Neural crest cell (in vitro differentiated cells): ENCODE data around the gene GRAMD1A. TPM values are rescaled to one million over a fixed set of nuclear protein-coding genes. Genes with fewer than 3 reads are reported as not detected.
A peak's percentile ranks its signal among the peaks of the same experiment; 100 is the strongest.

Source experiments
- DNase-seq: peaks from one replicate; pipeline ENCODE4 v3.0.0; 2021; ENCODE audit warnings: low read depth, mixed read lengths, low spot score
- H3K27ac Mint-ChIP-seq: one replicate; pipeline ENCODE4 v1.8.0; 2021; ENCODE audit warnings: mild to moderate bottlenecking, mixed read lengths; ENCODE audit not compliant: unreplicated experiment
- H3K27me3 Mint-ChIP-seq: 2 replicates; pipeline ENCODE4 v1.8.0; 2021; ENCODE audit warnings: low read depth, mild to moderate bottlenecking, mixed read lengths
- H3K36me3 Mint-ChIP-seq: 2 replicates; pipeline ENCODE4 v1.8.0; 2021; ENCODE audit warnings: low read depth, mild to moderate bottlenecking, mixed read lengths
- H3K4me1 Mint-ChIP-seq: 2 replicates; pipeline ENCODE4 v1.8.0; 2021; ENCODE audit warnings: mixed read lengths
- H3K4me3 Mint-ChIP-seq: one replicate; pipeline ENCODE4 v1.8.0; 2021; ENCODE audit warnings: mild to moderate bottlenecking, mixed read lengths
- H3K9me3 Mint-ChIP-seq: 2 replicates; pipeline ENCODE4 v1.8.0; 2021; ENCODE audit warnings: mixed read lengths
- long read RNA-seq: library from polyadenylated mRNA; unstranded; transcript quantifications from one replicate; pipeline ENCODE4 v2.0.0, GENCODE V29; 2020
- total RNA-seq: library from RNA; stranded (reverse); gene quantifications from 2 replicates; pipeline ENCODE4 v1.2.1, GENCODE V29; 2021
- TF ChIP-seq, protein P1 (sequence below): fragments of 200-600 bp; sonication (generic); conservative IDR thresholded peaks from 2 replicates; pipeline ENCODE4 v1.5.0; 2021; ENCODE audit warnings: antibody characterized with exemption, mild to moderate bottlenecking

Gene GRAMD1A
- 100 and 103 TPM in 2 replicates for total RNA-seq
- long read RNA-seq, partial matches to known transcripts, result 1 of 2 reads
- long read RNA-seq, other reads (novel, unspliced or antisense), result 1 of 2 reads

DNA sequence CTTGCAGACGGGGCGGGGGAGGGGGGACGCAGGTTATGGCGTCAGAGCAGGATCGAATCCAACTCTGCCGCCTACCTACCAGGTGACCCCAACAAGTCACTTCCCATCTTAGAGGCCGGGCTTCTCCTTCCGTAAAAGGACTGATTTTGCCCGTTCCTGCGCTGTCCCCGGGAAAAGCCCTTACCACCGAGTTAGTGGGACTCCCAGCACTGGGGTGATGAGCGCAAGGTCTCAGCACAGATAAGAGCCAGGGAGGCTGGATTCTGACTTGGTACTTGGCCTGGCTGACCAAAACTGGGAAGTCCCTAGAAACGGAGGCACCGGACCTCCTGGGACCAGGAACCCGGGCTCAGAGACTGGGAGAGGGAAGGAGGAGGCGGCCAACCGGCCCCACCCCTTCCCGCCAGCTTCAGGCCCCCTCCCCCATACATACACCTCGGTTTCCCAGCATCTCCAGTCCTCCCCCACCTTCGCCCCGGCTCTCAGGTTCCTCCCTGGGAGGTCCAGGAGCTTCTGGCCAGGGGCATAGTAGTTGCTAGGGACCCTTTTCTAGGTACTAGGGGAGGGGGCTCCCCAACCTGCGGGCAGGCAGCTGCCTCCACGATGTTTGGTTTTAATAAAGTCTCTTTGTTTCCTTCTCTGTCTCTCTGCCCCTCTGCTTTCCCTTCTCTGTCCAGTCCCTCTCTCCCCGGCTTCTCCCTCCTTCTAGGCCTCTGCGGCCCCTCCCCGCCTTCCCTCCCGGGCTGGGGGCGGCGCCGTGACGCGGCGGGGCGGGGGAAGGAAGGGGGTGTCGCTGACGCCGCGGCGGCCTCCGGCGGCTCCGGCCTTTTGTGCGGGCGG lies at the start of gene GRAMD1A:
Gene GRAMD1A, plus strand, starts transcription at position 826 of the 840 bp plus-strand sequence. CDS start 156 bp downstream, outside the sequence.
- peak within 1 kb of the TSS; percentile 96 for H3K27ac Mint-ChIP-seq
- no peaks in the 10 kb centered on the region for H3K27me3 Mint-ChIP-seq
- peak within 1 kb of the TSS; percentile 91 for H3K4me3 Mint-ChIP-seq
- H3K4me1 Mint-ChIP-seq, result peaks cover 52% of the 10 kb centered on the region
- H3K36me3 Mint-ChIP-seq, result no peaks in the 10 kb centered on the region
- no peaks in the 10 kb centered on the region for H3K9me3 Mint-ChIP-seq
- peak; percentile 72 for DNase-seq
- TF ChIP-seq, protein P1, sequence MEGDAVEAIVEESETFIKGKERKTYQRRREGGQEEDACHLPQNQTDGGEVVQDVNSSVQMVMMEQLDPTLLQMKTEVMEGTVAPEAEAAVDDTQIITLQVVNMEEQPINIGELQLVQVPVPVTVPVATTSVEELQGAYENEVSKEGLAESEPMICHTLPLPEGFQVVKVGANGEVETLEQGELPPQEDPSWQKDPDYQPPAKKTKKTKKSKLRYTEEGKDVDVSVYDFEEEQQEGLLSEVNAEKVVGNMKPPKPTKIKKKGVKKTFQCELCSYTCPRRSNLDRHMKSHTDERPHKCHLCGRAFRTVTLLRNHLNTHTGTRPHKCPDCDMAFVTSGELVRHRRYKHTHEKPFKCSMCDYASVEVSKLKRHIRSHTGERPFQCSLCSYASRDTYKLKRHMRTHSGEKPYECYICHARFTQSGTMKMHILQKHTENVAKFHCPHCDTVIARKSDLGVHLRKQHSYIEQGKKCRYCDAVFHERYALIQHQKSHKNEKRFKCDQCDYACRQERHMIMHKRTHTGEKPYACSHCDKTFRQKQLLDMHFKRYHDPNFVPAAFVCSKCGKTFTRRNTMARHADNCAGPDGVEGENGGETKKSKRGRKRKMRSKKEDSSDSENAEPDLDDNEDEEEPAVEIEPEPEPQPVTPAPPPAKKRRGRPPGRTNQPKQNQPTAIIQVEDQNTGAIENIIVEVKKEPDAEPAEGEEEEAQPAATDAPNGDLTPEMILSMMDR, result no peak

DNA sequence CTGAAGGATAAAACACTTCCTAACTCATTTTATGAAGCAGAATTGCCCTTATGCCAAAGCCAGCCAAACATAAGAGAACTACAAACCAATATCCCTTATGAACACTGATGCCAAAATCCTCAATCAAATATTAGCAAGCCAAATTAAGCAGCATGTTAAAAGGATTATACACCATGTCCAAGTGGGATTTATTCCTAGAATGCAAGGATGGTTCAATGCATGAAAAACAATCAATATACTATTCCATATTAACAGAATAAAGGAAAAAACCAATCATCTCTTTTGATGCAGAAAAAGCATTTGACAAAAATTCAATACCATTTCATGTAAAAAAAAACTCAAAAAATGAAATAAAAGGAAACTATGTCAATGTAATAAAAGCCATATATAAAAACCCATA lies 47.0 kb upstream of the GRAMD1A start:
- Mint-ChIP-seq H3K9me3 (peaks cover 42% of the 10 kb centered on the region), H3K27me3 (no peaks in the 10 kb centered on the region), H3K4me3 (no peak overlapping the region), H3K4me1 (no peaks in the 10 kb centered on the region), H3K36me3 (peaks cover 66% of the 10 kb centered on the region), H3K27ac (no peak overlapping the region)
- TF ChIP-seq, protein P1, result no peak
- DNase-seq, result no peak

DNA sequence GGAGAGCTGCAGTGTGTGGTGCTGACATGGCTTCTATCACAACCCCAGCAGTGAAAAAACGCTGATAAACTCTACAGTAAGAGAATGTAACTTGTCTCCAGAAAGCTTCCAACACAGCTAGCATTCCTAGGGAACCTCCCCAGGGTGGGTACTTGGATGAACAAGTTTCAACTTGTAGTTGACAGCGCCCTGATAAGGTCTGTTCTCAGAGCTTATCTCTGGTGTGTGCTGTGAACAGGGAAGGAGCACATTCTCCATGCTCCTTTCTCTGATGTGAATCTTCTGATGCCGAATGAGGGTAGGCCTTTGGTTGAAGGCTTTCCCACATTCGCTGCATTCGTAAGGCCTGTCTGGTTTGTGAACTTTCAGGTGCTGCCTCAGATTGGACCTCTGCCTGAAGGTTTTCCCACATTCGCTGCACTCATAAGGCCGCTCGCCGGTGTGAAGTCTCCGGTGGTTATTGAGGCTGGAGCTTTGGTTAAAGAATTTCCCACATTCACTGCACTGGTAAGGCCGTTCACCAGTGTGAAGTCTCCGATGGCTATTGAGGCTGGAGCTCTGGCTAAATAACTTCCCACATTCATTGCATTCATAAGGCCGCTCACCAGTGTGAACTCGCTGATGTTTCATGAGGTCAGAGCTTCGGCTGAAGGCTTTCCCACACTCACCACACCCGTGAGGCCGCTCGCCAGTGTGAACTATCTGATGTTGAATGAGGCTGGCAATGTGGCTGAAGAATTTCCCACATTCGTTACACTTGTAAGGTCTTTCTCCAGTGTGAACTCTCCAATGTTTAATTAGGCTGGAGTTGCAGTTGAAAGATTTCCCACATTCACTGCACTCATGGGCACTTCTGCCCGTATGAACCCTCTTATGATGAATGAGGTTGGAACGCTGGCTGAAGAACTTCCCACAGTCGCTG lies 42.0 kb upstream of the GRAMD1A start:
- peaks cover 31% of the 10 kb centered on the region for H3K9me3 Mint-ChIP-seq
- no peaks in the 10 kb centered on the region for H3K27me3 Mint-ChIP-seq
- H3K36me3 Mint-ChIP-seq, result peaks cover 79% of the 10 kb centered on the region

DNA sequence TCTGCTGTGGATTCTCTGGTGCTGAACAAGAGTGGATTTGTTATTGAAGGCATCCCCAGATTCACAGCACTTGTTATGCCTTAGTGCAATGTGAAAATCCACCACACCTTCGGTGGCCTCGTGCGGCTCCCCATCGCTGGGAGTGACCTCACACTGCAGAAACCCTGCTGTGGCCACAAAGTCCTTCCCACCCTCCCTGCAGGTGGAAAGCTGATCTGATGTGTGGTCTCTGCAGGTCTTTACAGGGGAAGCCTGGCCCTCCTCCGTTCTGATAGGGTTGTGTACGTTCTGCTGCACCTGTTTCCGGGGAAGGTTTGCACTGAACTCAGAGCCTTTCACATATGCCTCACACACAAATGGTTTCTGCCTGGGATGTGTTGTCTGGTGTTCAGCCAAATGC lies 41.1 kb upstream of the GRAMD1A start:
- no peak for DNase-seq
- Mint-ChIP-seq H3K4me1 (peaks cover 16% of the 10 kb centered on the region), H3K27ac (no peak overlapping the region), H3K27me3 (no peaks in the 10 kb centered on the region), H3K4me3 (no peak overlapping the region), H3K9me3 (peaks cover 30% of the 10 kb centered on the region), H3K36me3 (peaks cover 71% of the 10 kb centered on the region)
- TF ChIP-seq, protein P1, result no peak

More for the DNA sequence above, 42.0 kb upstream of the GRAMD1A start:
- Mint-ChIP-seq H3K4me1 (peaks cover 13% of the 10 kb centered on the region), H3K4me3 (no peak overlapping the region), H3K27ac (no peak overlapping the region)
- TF ChIP-seq, protein P1, result no peak
- DNase-seq, result no peak

DNA sequence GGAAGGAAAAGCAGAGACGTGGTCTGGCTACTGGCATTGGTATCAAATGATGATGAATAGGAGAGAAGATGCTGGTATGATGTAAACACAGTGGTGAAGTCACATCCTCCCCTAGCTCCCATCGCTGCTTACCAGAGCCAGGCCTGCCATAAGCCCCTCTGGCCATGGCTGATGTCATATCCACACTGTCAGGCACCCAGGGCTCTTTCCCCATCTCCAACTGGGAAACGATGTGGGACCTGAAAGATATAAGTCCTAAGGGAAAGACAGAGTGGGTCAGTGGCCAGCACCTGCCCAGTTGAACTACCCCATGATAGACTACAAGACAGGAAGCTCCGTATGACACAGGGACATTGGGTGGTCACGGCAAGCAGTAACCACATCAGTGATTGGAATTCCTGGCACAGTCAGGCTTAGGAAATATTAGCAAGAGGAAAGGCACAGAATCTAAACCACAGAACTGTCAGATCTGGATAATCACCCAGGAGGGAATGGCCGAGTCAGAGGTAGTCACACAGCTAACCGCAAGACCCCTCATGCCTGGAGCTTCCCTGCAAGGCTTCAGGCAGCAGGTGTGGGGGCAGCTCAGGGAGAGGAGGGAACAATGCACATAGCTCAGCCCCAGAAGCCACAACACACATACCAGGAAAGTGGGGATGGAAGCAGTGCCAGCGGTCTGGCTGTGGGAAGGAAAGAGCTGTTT lies 39.9 kb upstream of the GRAMD1A start:
- H3K9me3 Mint-ChIP-seq, result peaks cover 25% of the 10 kb centered on the region

More for the DNA sequence above, 39.9 kb upstream of the GRAMD1A start:
- H3K4me3 Mint-ChIP-seq, result peak overlapping the region; percentile 72
- TF ChIP-seq, protein P1, result no peak
- H3K36me3 Mint-ChIP-seq, result peaks cover 65% of the 10 kb centered on the region
- no peak overlapping the region for H3K27ac Mint-ChIP-seq
- H3K4me1 Mint-ChIP-seq, result peaks cover 26% of the 10 kb centered on the region
- H3K27me3 Mint-ChIP-seq, result no peaks in the 10 kb centered on the region
- DNase-seq, result no peak
